SW 1271 (cell line): ENCODE results near the gene SPRYD3.
A peak's percentile ranks its signal among the peaks of the same experiment; 100 is the strongest.

Source experiments
- DNase-seq, 2 experiments: peaks; one replicate each; lab custom pipeline; 2025; lab: John Stamatoyannopoulos, UW

Gene SPRYD3

GRCh38 chr12:53078425-53079225 lies 565 bp downstream of the SPRYD3 start:
- no peak for DNase-seq

GRCh38 chr12:53077030-53077429 lies 2.2 kb downstream of the SPRYD3 start:
- no peak for DNase-seq

GRCh38 chr12:53076461-53076860 lies 2.7 kb downstream of the SPRYD3 start:
- no peak for DNase-seq

GRCh38 chr12:53074999-53075370 lies 4.2 kb downstream of the SPRYD3 start:
- no peak for DNase-seq

GRCh38 chr12:53074283-53074998 lies 4.7 kb downstream of the SPRYD3 start:
- DNase-seq, result no peak

GRCh38 chr12:53073881-53074280 lies 5.3 kb downstream of the SPRYD3 start:
- no peak for DNase-seq

GRCh38 chr12:53071591-53072551 lies 7.3 kb downstream of the SPRYD3 start:
- DNase-seq, result no peak

GRCh38 chr12:53070877-53071492 lies 8.2 kb downstream of the SPRYD3 start:
- DNase-seq, result no peak

GRCh38 chr12:53069621-53070410 lies 9.4 kb downstream of the SPRYD3 start:
- no peak for DNase-seq

GRCh38 chr12:53068811-53069585 lies 10.2 kb downstream of the SPRYD3 start:
- DNase-seq, result no peak

GRCh38 chr12:53067993-53068770 lies 11.0 kb downstream of the SPRYD3 start:
- no peak for DNase-seq

- no peak for DNase-seq
Observed at GRCh38 chr12:53067074-53067992, 11.9 kb downstream of the SPRYD3 start.

- peak in 1 of 2 experiments; percentile 59 for DNase-seq
Observed at GRCh38 chr12:53065975-53066931, 12.9 kb downstream of the SPRYD3 start.

GRCh38 chr12:53065470-53065869 lies 13.7 kb downstream of the SPRYD3 start:
- no peak for DNase-seq

- DNase-seq, result no peak
Observed at GRCh38 chr12:53064613-53065436, 14.4 kb downstream of the SPRYD3 start.
